H9 (cell line): ENCODE results near the gene C8G. TPM values are rescaled to one million over a fixed set of nuclear protein-coding genes. Genes with fewer than 3 reads are reported as not detected.

Experiments used
- DNase-seq: peaks from one replicate; pipeline ENCODE4 v3.0.0-alpha.2; 2017
- H2AFZ ChIP-seq: one replicate; pipeline ENCODE4 v1.6.1; 2013; ENCODE audit warnings: mild to moderate bottlenecking, low read length, control low read depth, moderate library complexity
- H2AK5ac ChIP-seq: 2 replicates; pipeline ENCODE4 v1.6.1; 2013; ENCODE audit warnings: low read length, control low read depth, mixed read lengths; ENCODE audit not compliant: insufficient read length
- H2BK120ac ChIP-seq: one replicate; pipeline ENCODE4 v1.6.1; 2013; ENCODE audit warnings: low read depth, mild to moderate bottlenecking, low read length, control low read depth, inconsistent platforms; ENCODE audit not compliant: poor library complexity, severe bottlenecking
- H2BK12ac ChIP-seq: 2 replicates; pipeline ENCODE4 v1.6.1; 2013; ENCODE audit warnings: low read length, control low read depth, mixed read lengths, low read depth; ENCODE audit not compliant: insufficient read length
- H2BK15ac ChIP-seq: 2 replicates; pipeline ENCODE4 v1.6.1; 2013; ENCODE audit warnings: low read depth, low read length, control low read depth
- H2BK20ac ChIP-seq: one replicate; pipeline ENCODE4 v1.6.1; 2013; ENCODE audit warnings: low read depth, mild to moderate bottlenecking, low read length, control low read depth, inconsistent platforms; ENCODE audit not compliant: poor library complexity, severe bottlenecking
- H2BK5ac ChIP-seq: 2 replicates; pipeline ENCODE4 v1.6.1; 2013; ENCODE audit warnings: low read length, control low read depth, mixed read lengths; ENCODE audit not compliant: insufficient read length
- H3K14ac ChIP-seq: 2 replicates; pipeline ENCODE4 v1.6.1; 2013; ENCODE audit warnings: low read length, control low read depth; ENCODE audit not compliant: insufficient read depth
- H3K18ac ChIP-seq: 2 replicates; pipeline ENCODE4 v1.6.1; 2013; ENCODE audit warnings: low read depth, mild to moderate bottlenecking, mixed read lengths, low read length, control low read depth; ENCODE audit not compliant: insufficient read length
- H3K23ac ChIP-seq: 2 replicates; pipeline ENCODE4 v1.6.1; 2013; ENCODE audit warnings: low read length, control low read depth, mixed read lengths, low read depth; ENCODE audit not compliant: insufficient read length
- H3K23me2 ChIP-seq: 2 replicates; pipeline ENCODE4 v1.6.1; 2013; ENCODE audit warnings: low read depth, mild to moderate bottlenecking, mixed read lengths, low read length, control low read depth; ENCODE audit not compliant: insufficient read length, poor library complexity, severe bottlenecking
- H3K27ac ChIP-seq: 2 replicates; pipeline ENCODE4 v1.5.1; 2013; ENCODE audit warnings: low read length, control low read depth, mixed read lengths, low read depth; ENCODE audit not compliant: insufficient read length
- H3K27me3 ChIP-seq: 2 replicates; pipeline ENCODE4 v1.6.1; 2013; ENCODE audit warnings: low read length, control low read depth, inconsistent platforms; ENCODE audit not compliant: insufficient read depth
- H3K4ac ChIP-seq: 2 replicates; pipeline ENCODE4 v1.6.1; 2013; ENCODE audit warnings: low read depth, mild to moderate bottlenecking, control low read depth, inconsistent platforms, low read length, moderate library complexity
- H3K4me1 ChIP-seq: 2 replicates; pipeline ENCODE4 v1.6.1; 2013; ENCODE audit warnings: low read length, control low read depth, inconsistent platforms; ENCODE audit not compliant: insufficient read depth
- H3K4me2 ChIP-seq: 2 replicates; pipeline ENCODE4 v1.6.1; 2013; ENCODE audit warnings: low read length, control low read depth, mixed read lengths; ENCODE audit not compliant: insufficient read length, insufficient read depth
- H3K56ac ChIP-seq: 2 replicates; pipeline ENCODE4 v1.6.1; 2013; ENCODE audit warnings: low read depth, mild to moderate bottlenecking, mixed read lengths, low read length, control low read depth; ENCODE audit not compliant: insufficient read length
- H3K79me1 ChIP-seq: 2 replicates; pipeline ENCODE4 v1.6.1; 2013; ENCODE audit warnings: low read depth, mild to moderate bottlenecking, moderate library complexity, low read length, control low read depth, inconsistent platforms; ENCODE audit not compliant: insufficient read depth, poor library complexity, severe bottlenecking
- H3K79me2 ChIP-seq: 2 replicates; pipeline ENCODE4 v1.6.1; 2013; ENCODE audit warnings: low read length, control low read depth, inconsistent platforms; ENCODE audit not compliant: insufficient read depth
- H3K9ac ChIP-seq: 2 replicates; pipeline ENCODE4 v1.6.1; 2013; ENCODE audit warnings: low read length, control low read depth, mixed read lengths; ENCODE audit not compliant: insufficient read length; ENCODE audit errors: extremely low read depth
- H3K9me3 ChIP-seq: one replicate; pipeline ENCODE4 v1.6.1; 2013; ENCODE audit warnings: low read depth, low read length, inconsistent platforms; ENCODE audit not compliant: control insufficient read depth
- H3T11ph ChIP-seq: one replicate; pipeline ENCODE4 v1.6.1; 2013; ENCODE audit warnings: mild to moderate bottlenecking, low read length, control low read depth, inconsistent platforms
- H4K20me1 ChIP-seq: one replicate; pipeline ENCODE4 v1.6.1; 2013; ENCODE audit not compliant: control insufficient read depth, insufficient read length, insufficient read depth
- H4K5ac ChIP-seq: 2 replicates; pipeline ENCODE4 v1.6.1; 2013; ENCODE audit warnings: low read depth, mild to moderate bottlenecking, mixed read lengths, low read length, control low read depth; ENCODE audit not compliant: insufficient read length
- H4K8ac ChIP-seq: replicated peaks from 2 replicates; pipeline ENCODE4 v1.6.1; 2013; ENCODE audit warnings: low read length, control low read depth, mixed read lengths, low read depth; ENCODE audit not compliant: insufficient read length
- H4K91ac ChIP-seq: 2 replicates; pipeline ENCODE4 v1.6.1; 2013; ENCODE audit warnings: low read depth, mild to moderate bottlenecking, moderate library complexity, mixed read lengths, low read length, control low read depth; ENCODE audit not compliant: insufficient read length
- H3K27ac Mint-ChIP-seq, 3 experiments: 2 replicates in 2 of 3; 3 replicates in 1 of 3; pipeline ENCODE4 v1.8.0; 2020 to 2021; ENCODE audit warnings: mixed read lengths in 3 of 3, mild to moderate bottlenecking in 1 of 3, moderate library complexity in 1 of 3
- H3K27me3 Mint-ChIP-seq: 2 replicates; pipeline ENCODE4 v1.8.0; 2021; ENCODE audit warnings: low read depth, mild to moderate bottlenecking, moderate library complexity, mixed read lengths
- H3K36me3 Mint-ChIP-seq, 3 experiments: 2 replicates in 2 of 3; 3 replicates in 1 of 3; pipeline ENCODE4 v1.8.0; 2020 to 2021; ENCODE audit warnings: low read depth in 3 of 3, mixed read lengths in 3 of 3; ENCODE audit not compliant: insufficient read depth in 1 of 3
- H3K4me1 Mint-ChIP-seq, 2 experiments: 2 replicates each; pipeline ENCODE4 v1.8.0; 2020; ENCODE audit warnings: mixed read lengths in 2 of 2
- H3K4me3 Mint-ChIP-seq, 2 experiments: 2 replicates in 1 of 2; 3 replicates in 1 of 2; pipeline ENCODE4 v1.8.0; 2020 to 2021; ENCODE audit warnings: mild to moderate bottlenecking in 2 of 2, mixed read lengths in 2 of 2, moderate library complexity in 1 of 2
- H3K9me3 Mint-ChIP-seq, 2 experiments: 2 replicates in 1 of 2; 3 replicates in 1 of 2; pipeline ENCODE4 v1.8.0; 2020; ENCODE audit warnings: mild to moderate bottlenecking in 2 of 2, mixed read lengths in 2 of 2, moderate library complexity in 1 of 2
- CTCF ChIP-seq: fragments of 200-600 bp; sonication (generic); conservative IDR thresholded peaks from 3 replicates; pipeline ENCODE4 v1.8.0; 2021; ENCODE audit warnings: antibody characterized with exemption, mild to moderate bottlenecking
- WGBS: extraction: QIAGEN DNeasy Blood & Tissue Kit; methylation state at CpG from one replicate; pipeline ENCODE4 v1.1.7; 2013; ENCODE audit warnings: missing lambda C conversion rate, low lambda C conversion rate, mixed read lengths; ENCODE audit not compliant: insufficient read length; ENCODE audit errors: extremely low coverage; 5-methylcytosine and 5-hydroxymethylcytosine counted together
- total RNA-seq: library from RNA; stranded (reverse); gene quantifications from 2 replicates; pipeline ENCODE4 v1.2.1, GENCODE V29; 2021

Gene C8G
- total RNA-seq, 1 experiment from 2014 or later, result 0.96 TPM

- H3K23ac ChIP-seq, result no peak overlapping the region
- H2AFZ ChIP-seq, result no peak overlapping the region
- H2BK5ac ChIP-seq, result no peak overlapping the region
- H3K18ac ChIP-seq, result no peak overlapping the region
- H4K5ac ChIP-seq, result no peak overlapping the region
- H3K27me3 ChIP-seq, result no peaks in the 10 kb centered on the region
- H3K9me3 ChIP-seq, result no peaks in the 10 kb centered on the region
- Mint-ChIP-seq H3K9me3 (no peaks in the 10 kb centered on the region), H3K36me3 (peaks cover 0 to 3% (median 0%) of the 10 kb centered on the region in 3 experiments; a peak in 1 of 7 replicates), H3K27me3 (peaks cover 7% of the 10 kb centered on the region), H3K4me3 (no peak overlapping the region), H3K27ac (no peak overlapping the region), H3K4me1 (peaks cover 2 to 16% of the 10 kb centered on the region in 2 experiments)
- H3K23me2 ChIP-seq, result peaks cover 9% of the 10 kb centered on the region
- no peak overlapping the region for H3K27ac ChIP-seq
- H4K91ac ChIP-seq, result no peak overlapping the region
- no peak overlapping the region for H2BK15ac ChIP-seq
- no peaks in the 10 kb centered on the region; the same call in 1 of the 2 replicates for H3K4me1 ChIP-seq
- no peak for DNase-seq
- H3K4me2 ChIP-seq, result no peak overlapping the region
- H3K79me1 ChIP-seq, result no peaks in the 10 kb centered on the region
- no peak overlapping the region for H3T11ph ChIP-seq
- no CpG with 5 or more reads among the region's 41 CpGs for WGBS
- no peak overlapping the region for H2BK20ac ChIP-seq
- H2AK5ac ChIP-seq, result no peak overlapping the region
- H3K9ac ChIP-seq, result no peak overlapping the region
- H3K4ac ChIP-seq, result no peak overlapping the region
- H3K79me2 ChIP-seq, result no peaks in the 10 kb centered on the region
- no peak overlapping the region for H2BK120ac ChIP-seq
- TF ChIP-seq CTCF, result peak; percentile 25; the same call in 1 of the 3 replicates
- no peak overlapping the region for H3K56ac ChIP-seq
- no peak overlapping the region for H2BK12ac ChIP-seq
- no peak overlapping the region for H4K8ac ChIP-seq
- no peak overlapping the region for H3K14ac ChIP-seq
- no peaks in the 10 kb centered on the region for H4K20me1 ChIP-seq
Measured at GRCh38 chr9:136978865-136979544, 34.0 kb downstream of the C8G start.
